Activated T-cell treated with anti-CD3 and anti-CD28 coated beads, Interleukin-2, amount 50 U/mL, for 24 hours (primary cell): Measurements from ENCODE around the gene DHRS12.

Experiments used
- DNase-seq: peaks from one replicate; pipeline ENCODE4 v3.0.0-alpha.2; 2020
- H3K27ac Mint-ChIP-seq: 2 replicates; pipeline ENCODE4 v1.8.0; 2020; ENCODE audit warnings: mild to moderate bottlenecking, mixed read lengths
- H3K27me3 Mint-ChIP-seq: 2 replicates; pipeline ENCODE4 v1.8.0; 2020; ENCODE audit warnings: mixed read lengths
- H3K36me3 Mint-ChIP-seq: 2 replicates; pipeline ENCODE4 v1.8.0; 2020; ENCODE audit warnings: low read depth, mixed read lengths
- H3K4me1 Mint-ChIP-seq: 2 replicates; pipeline ENCODE4 v1.8.0; 2020; ENCODE audit warnings: low read depth, mixed read lengths
- H3K4me3 Mint-ChIP-seq: 2 replicates; pipeline ENCODE4 v1.8.0; 2020; ENCODE audit warnings: mild to moderate bottlenecking, moderate library complexity, mixed read lengths
- H3K9me3 Mint-ChIP-seq: 2 replicates; pipeline ENCODE4 v1.8.0; 2020; ENCODE audit warnings: mixed read lengths

DHRS12 gene

GRCh38 chr13:51771418-51772104 lies 32.4 kb downstream of the DHRS12 start:
- Mint-ChIP-seq H3K4me1 (peaks cover 4% of the 10 kb centered on the region), H3K27me3 (no peaks in the 10 kb centered on the region), H3K27ac (peak overlapping the region; percentile 20), H3K4me3 (no peak overlapping the region), H3K9me3 (no peaks in the 10 kb centered on the region), H3K36me3 (peaks cover 15% of the 10 kb centered on the region)
- DNase-seq, result no peak

GRCh38 chr13:51770681-51771417 lies 33.1 kb downstream of the DHRS12 start:
- H3K27ac Mint-ChIP-seq, result peak overlapping the region; percentile 22
- H3K4me1 Mint-ChIP-seq, result peaks cover 11% of the 10 kb centered on the region
- no peaks in the 10 kb centered on the region for H3K9me3 Mint-ChIP-seq
- H3K4me3 Mint-ChIP-seq, result no peak overlapping the region
- no peaks in the 10 kb centered on the region for H3K27me3 Mint-ChIP-seq
- DNase-seq, result no peak
- H3K36me3 Mint-ChIP-seq, result peaks cover 16% of the 10 kb centered on the region

GRCh38 chr13:51770160-51770559 lies 33.8 kb downstream of the DHRS12 start:
- Mint-ChIP-seq H3K27me3 (no peaks in the 10 kb centered on the region), H3K36me3 (peaks cover 16% of the 10 kb centered on the region), H3K27ac (no peak overlapping the region), H3K4me3 (no peak overlapping the region), H3K9me3 (no peaks in the 10 kb centered on the region), H3K4me1 (peaks cover 17% of the 10 kb centered on the region)
- DNase-seq, result no peak

GRCh38 chr13:51769455-51770127 lies 34.4 kb downstream of the DHRS12 start:
- Mint-ChIP-seq H3K36me3 (peaks cover 16% of the 10 kb centered on the region), H3K9me3 (no peaks in the 10 kb centered on the region)

GRCh38 chr13:51768976-51769375 lies 35.0 kb downstream of the DHRS12 start:
- H3K4me1 Mint-ChIP-seq, result peaks cover 28% of the 10 kb centered on the region
- no peak overlapping the region for H3K4me3 Mint-ChIP-seq
- no peak overlapping the region for H3K27ac Mint-ChIP-seq
- peaks cover 16% of the 10 kb centered on the region for H3K36me3 Mint-ChIP-seq
- no peaks in the 10 kb centered on the region for H3K27me3 Mint-ChIP-seq
- H3K9me3 Mint-ChIP-seq, result no peaks in the 10 kb centered on the region
- no peak for DNase-seq

More at GRCh38 chr13:51769455-51770127, 34.4 kb downstream of the DHRS12 start:
- peaks cover 23% of the 10 kb centered on the region for H3K4me1 Mint-ChIP-seq
- DNase-seq, result no peak
- H3K4me3 Mint-ChIP-seq, result no peak overlapping the region
- H3K27ac Mint-ChIP-seq, result peak overlapping the region; percentile 4
- no peaks in the 10 kb centered on the region for H3K27me3 Mint-ChIP-seq

GRCh38 chr13:51768378-51768921 lies 35.5 kb downstream of the DHRS12 start:
- H3K27me3 Mint-ChIP-seq, result no peaks in the 10 kb centered on the region
- H3K27ac Mint-ChIP-seq, result no peak overlapping the region
- no peak overlapping the region for H3K4me3 Mint-ChIP-seq
- peaks cover 16% of the 10 kb centered on the region for H3K36me3 Mint-ChIP-seq
- H3K9me3 Mint-ChIP-seq, result no peaks in the 10 kb centered on the region
- no peak for DNase-seq
- peaks cover 33% of the 10 kb centered on the region for H3K4me1 Mint-ChIP-seq

- no peaks in the 10 kb centered on the region for H3K27me3 Mint-ChIP-seq
- H3K4me1 Mint-ChIP-seq, result peaks cover 47% of the 10 kb centered on the region
- peak overlapping the region; percentile 30 for H3K27ac Mint-ChIP-seq
- H3K36me3 Mint-ChIP-seq, result peaks cover 19% of the 10 kb centered on the region
- no peak for DNase-seq
- H3K9me3 Mint-ChIP-seq, result no peaks in the 10 kb centered on the region
- no peak overlapping the region for H3K4me3 Mint-ChIP-seq
Observed at GRCh38 chr13:51767100-51767499, 36.9 kb downstream of the DHRS12 start.

- no peak for DNase-seq
- Mint-ChIP-seq H3K9me3 (no peaks in the 10 kb centered on the region), H3K36me3 (peaks cover 27% of the 10 kb centered on the region), H3K27me3 (no peaks in the 10 kb centered on the region), H3K27ac (peak overlapping the region; percentile 90), H3K4me1 (peaks cover 51% of the 10 kb centered on the region), H3K4me3 (peak overlapping the region; percentile 77)
Observed at GRCh38 chr13:51765142-51765515, 38.8 kb downstream of the DHRS12 start.

GRCh38 chr13:51764184-51765141 lies 39.5 kb downstream of the DHRS12 start:
- DNase-seq, result peak; percentile 80
- Mint-ChIP-seq H3K9me3 (no peaks in the 10 kb centered on the region), H3K4me3 (peak overlapping the region; percentile 77), H3K27ac (peak overlapping the region; percentile 90), H3K36me3 (peaks cover 33% of the 10 kb centered on the region), H3K27me3 (no peaks in the 10 kb centered on the region), H3K4me1 (peaks cover 51% of the 10 kb centered on the region)

GRCh38 chr13:51763486-51763885 lies 40.5 kb downstream of the DHRS12 start:
- no peaks in the 10 kb centered on the region for H3K9me3 Mint-ChIP-seq
- no peak overlapping the region for H3K4me3 Mint-ChIP-seq
- DNase-seq, result no peak
- peaks cover 40% of the 10 kb centered on the region for H3K36me3 Mint-ChIP-seq
- peaks cover 51% of the 10 kb centered on the region for H3K4me1 Mint-ChIP-seq
- H3K27me3 Mint-ChIP-seq, result no peaks in the 10 kb centered on the region
- peak overlapping the region; percentile 69 for H3K27ac Mint-ChIP-seq

GRCh38 chr13:51761643-51762350 lies 42.2 kb downstream of the DHRS12 start:
- Mint-ChIP-seq H3K36me3 (peaks cover 50% of the 10 kb centered on the region), H3K27me3 (no peaks in the 10 kb centered on the region), H3K4me1 (peaks cover 49% of the 10 kb centered on the region), H3K27ac (peak overlapping the region; percentile 3), H3K4me3 (no peak overlapping the region), H3K9me3 (no peaks in the 10 kb centered on the region)
- DNase-seq, result no peak

GRCh38 chr13:51760592-51760991 lies 43.4 kb downstream of the DHRS12 start:
- no peaks in the 10 kb centered on the region for H3K27me3 Mint-ChIP-seq
- peaks cover 38% of the 10 kb centered on the region for H3K4me1 Mint-ChIP-seq
- no peaks in the 10 kb centered on the region for H3K9me3 Mint-ChIP-seq
- peaks cover 57% of the 10 kb centered on the region for H3K36me3 Mint-ChIP-seq
- H3K4me3 Mint-ChIP-seq, result no peak overlapping the region
- H3K27ac Mint-ChIP-seq, result no peak overlapping the region
- no peak for DNase-seq

- DNase-seq, result no peak
- H3K27me3 Mint-ChIP-seq, result no peaks in the 10 kb centered on the region
- peaks cover 26% of the 10 kb centered on the region for H3K4me1 Mint-ChIP-seq
- peaks cover 62% of the 10 kb centered on the region for H3K36me3 Mint-ChIP-seq
- H3K9me3 Mint-ChIP-seq, result no peaks in the 10 kb centered on the region
- H3K4me3 Mint-ChIP-seq, result no peak overlapping the region
- H3K27ac Mint-ChIP-seq, result no peak overlapping the region
Observed at GRCh38 chr13:51759240-51759639, 44.7 kb downstream of the DHRS12 start.
